Measurements from ENCODE around the gene FHDC1.

The FHDC1 gene

GRCh38 chr4:152996672-152997071, 60.5 kb downstream of the FHDC1 start:
- no peak for TF ChIP-seq CTCF (IDR thresholded peaks at IDR 0.05; ENCODE audit: borderline replicate concordance, insufficient read depth, low read depth, low read length)
- H3K4me3 ChIP-seq (ENCODE audit: low read depth, low read length) = no peak overlapping the region

DNA sequence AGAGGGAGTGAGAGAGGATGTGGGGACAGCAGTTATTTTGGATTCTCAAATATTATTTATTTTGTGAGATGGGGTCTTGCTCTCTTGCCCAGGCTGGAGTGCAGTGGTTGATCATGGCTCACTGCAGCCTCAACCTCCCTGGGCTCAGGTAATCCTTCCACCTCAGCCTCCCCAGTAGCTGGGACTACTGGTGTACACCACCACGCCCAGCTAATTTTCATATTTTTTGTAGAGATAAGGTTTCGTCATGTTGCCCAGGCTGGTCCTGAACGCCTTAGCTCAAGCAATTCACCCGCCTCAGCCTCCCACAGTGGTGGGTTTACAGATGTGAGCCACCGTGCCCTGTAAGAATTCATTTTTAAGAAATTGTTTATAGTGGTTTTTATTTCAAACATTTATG, 61.2 kb downstream of the FHDC1 start:
- no peak for TF ChIP-seq CTCF (IDR thresholded peaks at IDR 0.05; ENCODE audit: borderline replicate concordance, insufficient read depth, low read depth, low read length)
- H3K4me3 ChIP-seq (ENCODE audit: low read depth, low read length) = no peak overlapping the region

DNA sequence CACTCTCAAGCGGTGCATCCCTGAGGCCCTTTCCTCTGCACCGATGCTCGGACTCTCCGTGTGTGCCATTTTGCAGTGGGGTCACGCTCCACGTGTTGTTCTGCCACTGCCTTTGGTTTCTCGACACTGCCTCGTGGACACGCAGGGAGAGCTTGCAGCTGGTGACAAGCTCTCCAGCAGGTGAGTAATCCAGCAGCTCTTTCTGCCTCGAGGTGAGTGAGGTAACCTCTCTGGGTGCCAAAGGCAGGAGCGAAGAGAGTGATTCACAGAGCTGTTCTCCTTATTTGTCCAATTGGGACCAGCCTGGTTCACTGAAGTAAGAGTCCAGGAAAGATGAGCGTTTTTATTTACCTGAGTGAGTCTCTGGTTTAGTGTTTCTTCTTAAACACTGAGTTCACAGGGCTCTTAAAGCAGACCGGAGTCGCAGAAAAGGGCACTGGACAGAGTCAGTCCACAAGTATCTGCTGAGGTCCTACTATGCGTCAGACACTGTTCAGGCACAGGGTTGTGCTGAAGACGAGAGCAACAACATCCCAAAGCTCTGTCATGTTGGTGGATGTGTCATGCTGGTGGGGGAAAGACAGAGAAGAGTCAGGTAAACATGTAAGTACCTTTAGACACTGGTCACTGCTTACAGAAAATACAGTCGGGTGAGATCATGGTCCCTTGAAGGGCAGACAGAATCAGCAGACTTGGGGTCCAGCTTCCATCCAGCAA, 61.8 kb downstream of the FHDC1 start:
- no peak for TF ChIP-seq CTCF (IDR thresholded peaks at IDR 0.05; ENCODE audit: borderline replicate concordance, insufficient read depth, low read depth, low read length)
- H3K4me3 ChIP-seq (ENCODE audit: low read depth, low read length) = no peak overlapping the region

GRCh38 chr4:152998861-152999260, 62.7 kb downstream of the FHDC1 start:
- no peak for TF ChIP-seq CTCF (IDR thresholded peaks at IDR 0.05; ENCODE audit: borderline replicate concordance, insufficient read depth, low read depth, low read length)
- no peak overlapping the region for H3K4me3 ChIP-seq (ENCODE audit: low read depth, low read length)

GRCh38 chr4:152999346-153000075, 63.4 kb downstream of the FHDC1 start:
- TF ChIP-seq CTCF (IDR thresholded peaks at IDR 0.05; ENCODE audit: borderline replicate concordance, insufficient read depth, low read depth, low read length) = no peak

GRCh38 chr4:153000076-153000420, 63.9 kb downstream of the FHDC1 start:
- no peak overlapping the region for H3K4me3 ChIP-seq (ENCODE audit: low read depth, low read length)
- TF ChIP-seq CTCF (IDR thresholded peaks at IDR 0.05; ENCODE audit: borderline replicate concordance, insufficient read depth, low read depth, low read length) = no peak

More at GRCh38 chr4:152999346-153000075, 63.4 kb downstream of the FHDC1 start:
- no peak overlapping the region for H3K4me3 ChIP-seq (ENCODE audit: low read depth, low read length)

GRCh38 chr4:153001626-153002025, 65.5 kb downstream of the FHDC1 start:
- TF ChIP-seq CTCF (IDR thresholded peaks at IDR 0.05; ENCODE audit: borderline replicate concordance, insufficient read depth, low read depth, low read length) = no peak
- no peak overlapping the region for H3K4me3 ChIP-seq (ENCODE audit: low read depth, low read length)

All from GM12875 (cell line).